B cell (primary cell): Measurements from ENCODE around the gene PPP1R13B. TPM values are rescaled to one million over a fixed set of nuclear protein-coding genes. Genes with fewer than 3 reads are reported as not detected.

ENCODE experiments used
- ATAC-seq: fragments of 200-7000 bp; cut with Tn5 transposase; one replicate; pipeline ENCODE4 v1.10.0; 2021; ENCODE audit warnings: low read depth, mild to moderate bottlenecking, moderate number of reproducible peaks, moderate library complexity
- CTCF ChIA-PET: fragments of 350-600 bp; sonication (Branson Sonifier 250); formaldehyde crosslinking; loops from one replicate; lab custom pipeline; 2021; ENCODE audit warnings: antibody characterized with exemption, inconsistent platforms; lab: Charles Lee
- POLR2A ChIA-PET: fragments of 350-600 bp; sonication (Branson Sonifier 250); formaldehyde crosslinking; loops from one replicate; lab custom pipeline; 2021; ENCODE audit warnings: antibody characterized with exemption; lab: Charles Lee
- DNase-seq: peaks from one replicate; pipeline ENCODE4 v3.0.0; 2013
- H2AFZ ChIP-seq: 2 replicates; pipeline ENCODE4 v1.6.1; 2012; ENCODE audit warnings: mild to moderate bottlenecking, low read depth, low read length; ENCODE audit not compliant: insufficient read depth, poor library complexity, severe bottlenecking
- H3K27ac ChIP-seq, 2 donors: 1 replicate in 1 of 2; 2 replicates in 1 of 2; pipeline ENCODE4 v1.5.1; 2012 to 2013; ENCODE audit warnings: low read length in 2 of 2, mild to moderate bottlenecking in 2 of 2, moderate library complexity in 1 of 2
- H3K27me3 ChIP-seq, 4 experiments: fragments of 200-600 bp in 1 of 4; sonication (generic) in 1 of 4; replicated peaks in 1 of 4; 1 replicate in 2 of 4; 2 replicates in 2 of 4; pipeline versions ENCODE4 v1.6.1 to v1.7.0; 2013 to 2016; ENCODE audit warnings: low read length in 3 of 4, mild to moderate bottlenecking in 2 of 4, mixed read lengths in 1 of 4, moderate library complexity in 1 of 4; ENCODE audit not compliant: insufficient read depth in 4 of 4, control insufficient read depth in 3 of 4; ENCODE audit errors: control extremely low read depth in 1 of 4
- H3K36me3 ChIP-seq, 2 experiments: replicated peaks in 1 of 2; 1 replicate in 1 of 2; 2 replicates in 1 of 2; pipeline versions ENCODE4 v1.6.1 to v1.7.1; 2013; ENCODE audit warnings: low read length in 1 of 2; ENCODE audit not compliant: insufficient read depth in 2 of 2, control insufficient read depth in 1 of 2; ENCODE audit errors: control extremely low read depth in 1 of 2, extremely low read depth in 1 of 2
- H3K4me1 ChIP-seq, 2 donors: fragments of 200-600 bp in 1 of 2; sonication (generic) in 1 of 2; 1 replicate in 1 of 2; 2 replicates in 1 of 2; pipeline versions ENCODE4 v1.5.1 to v1.6.1; 2013 to 2017; ENCODE audit warnings: low read length in 2 of 2; ENCODE audit not compliant: control insufficient read depth in 2 of 2, insufficient read depth in 2 of 2
- H3K4me2 ChIP-seq: replicated peaks from 2 replicates; pipeline ENCODE3; 2012; ENCODE audit warnings: mild to moderate bottlenecking, low read depth, low read length; ENCODE audit not compliant: poor library complexity, severe bottlenecking
- H3K4me3 ChIP-seq, 5 experiments: fragments of 200-600 bp in 1 of 5; sonication (generic) in 1 of 5; 1 replicate in 3 of 5; 2 replicates in 2 of 5; pipeline versions ENCODE4 v1.5.1 to v1.7.0; 2011 to 2016; ENCODE audit warnings: low read length in 4 of 5, mild to moderate bottlenecking in 4 of 5, low read depth in 2 of 5, control low read depth in 1 of 5, moderate library complexity in 1 of 5; ENCODE audit not compliant: insufficient read depth in 1 of 5; ENCODE audit errors: control extremely low read depth in 1 of 5, extremely low read depth in 1 of 5
- H3K79me2 ChIP-seq: fragments of 200-600 bp; sonication (generic); one replicate; pipeline ENCODE4 v1.6.0; 2016; ENCODE audit warnings: low read length; ENCODE audit not compliant: control insufficient read depth, insufficient read depth
- H3K9ac ChIP-seq: fragments of 200-600 bp; sonication (generic); 2 replicates; pipeline ENCODE4 v1.6.1; 2017; ENCODE audit warnings: mild to moderate bottlenecking, low read length, moderate library complexity
- H3K9me3 ChIP-seq, 3 donors: one replicate each; pipeline versions ENCODE4 v1.6.1 to v1.7.1; 2013; ENCODE audit warnings: low read length in 2 of 3; ENCODE audit not compliant: control insufficient read depth in 2 of 3, insufficient read depth in 1 of 3; ENCODE audit errors: control extremely low read depth in 1 of 3
- H4K20me1 ChIP-seq: 2 replicates; pipeline ENCODE4 v1.6.0; 2012; ENCODE audit warnings: mild to moderate bottlenecking, low read length; ENCODE audit not compliant: insufficient read depth, control insufficient read depth, poor library complexity, severe bottlenecking
- H3K27ac Mint-ChIP-seq: one replicate; pipeline ENCODE4 v1.8.0; 2021; ENCODE audit warnings: mixed read lengths
- H3K27me3 Mint-ChIP-seq: one replicate; pipeline ENCODE4 v1.8.0; 2021; ENCODE audit warnings: mixed read lengths
- H3K4me1 Mint-ChIP-seq: one replicate; pipeline ENCODE4 v1.8.0; 2021; ENCODE audit warnings: mixed read lengths
- H3K4me3 Mint-ChIP-seq: one replicate; pipeline ENCODE4 v1.8.0; 2021; ENCODE audit warnings: mixed read lengths
- H3K9me3 Mint-ChIP-seq: one replicate; pipeline ENCODE4 v1.8.0; 2022; ENCODE audit warnings: mixed read lengths; ENCODE audit not compliant: insufficient read depth
- CTCF ChIP-seq: fragments of 200-600 bp; IDR thresholded peaks from one replicate; pipeline ENCODE4 v1.8.0; 2022; ENCODE audit warnings: antibody characterized with exemption, mild to moderate bottlenecking
- EZH2 ChIP-seq: IDR thresholded peaks from 2 replicates; pipeline ENCODE4 v1.6.1; 2012; ENCODE audit warnings: borderline replicate concordance, low read depth, mild to moderate bottlenecking, moderate library complexity, low read length; ENCODE audit not compliant: insufficient read depth, poor library complexity, severe bottlenecking
- WGBS: methylation state at CpG from one replicate; pipeline ENCODE4 v1.1.5; 2013; ENCODE audit warnings: missing lambda C conversion rate; ENCODE audit not compliant: insufficient coverage; 5-methylcytosine and 5-hydroxymethylcytosine counted together
- intact Hi-C: fragments of 100-400 bp; cut with micrococcal nuclease; formaldehyde crosslinking; loops from one replicate; pipeline ENCODE4 v1.10.0; 2022
- polyA plus RNA-seq: library from polyadenylated mRNA; depleted of rRNA; stranded (reverse); fragments of >200 nt; gene quantifications from 2 replicates; pipeline ENCODE4 v1.2.3, GENCODE V29; 2012
- total RNA-seq, 2 donors: library from RNA; stranded (reverse); fragments of 120-200 nt in 1 of 2; gene quantifications; 1 replicate in 1 of 2; 2 replicates in 1 of 2; pipeline versions ENCODE4 v1.2.3 to v1.2.4, GENCODE V29; 2013 to 2022

The PPP1R13B gene
- total and polyA plus RNA-seq, 2 donors (not counting 1 experiment from before 2014, with no cell fraction given) = 10.1 to 27.7 TPM

DNA sequence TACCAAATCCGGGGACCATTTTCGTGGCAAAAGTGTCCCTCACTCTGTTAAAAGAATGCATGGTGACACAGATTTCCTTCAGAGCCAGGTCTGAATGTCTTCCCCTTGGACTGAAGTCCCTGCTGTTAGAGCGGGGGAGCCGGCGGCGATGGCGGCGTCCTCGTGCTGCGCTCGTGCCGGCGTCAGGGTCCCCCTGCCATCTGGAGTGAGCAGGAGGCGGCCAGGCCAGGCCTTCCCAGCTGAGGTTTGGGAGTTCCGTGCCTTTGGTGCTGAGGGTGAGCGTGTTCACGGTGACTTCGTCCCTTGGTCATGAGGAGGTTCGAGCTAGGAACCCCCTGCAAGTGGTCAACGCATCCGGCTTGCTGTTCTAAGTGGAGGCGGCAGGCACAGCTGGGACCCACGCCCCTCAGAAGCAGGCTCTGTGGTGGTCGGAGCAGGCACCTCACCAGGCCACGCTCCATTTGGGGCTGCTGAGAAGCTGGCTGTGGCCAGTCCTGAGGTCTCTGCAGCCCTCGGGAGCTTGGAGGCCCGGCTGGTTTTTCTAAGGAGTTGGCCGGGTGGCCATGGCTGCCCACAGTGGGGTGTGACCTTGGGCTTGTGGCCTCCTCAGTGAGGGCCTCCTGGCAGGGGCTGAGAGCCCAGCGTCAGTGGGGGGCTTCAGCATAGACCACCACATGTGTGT is 122.2 kb downstream of the PPP1R13B start:
- Histone ChIP-seq H3K36me3 (peaks cover 0 to 8% of the 10 kb centered on the region in 2 experiments), H2AFZ (no peak overlapping the region), H3K4me3 (no peak overlapping the region), H3K4me2 (no peak overlapping the region), H3K27ac (no peak overlapping the region), H3K4me1 (no peaks in the 10 kb centered on the region), H3K9ac (no peak overlapping the region), H3K9me3 (no peaks in the 10 kb centered on the region), H4K20me1 (peaks cover 13% of the 10 kb centered on the region), H3K27me3 (no peaks in the 10 kb centered on the region), H3K79me2 (peaks cover 10% of the 10 kb centered on the region)
- DNase-seq (no peak), ATAC-seq (no peak)
- Mint-ChIP-seq H3K27me3 (no peaks in the 10 kb centered on the region), H3K4me3 (no peak overlapping the region), H3K9me3 (no peaks in the 10 kb centered on the region), H3K4me1 (peaks cover under 1% of the 10 kb centered on the region), H3K27ac (no peak overlapping the region)
- TF ChIP-seq EZH2 (no peak), CTCF (no peak)
- 97% methylated on average over 29 of the region's 29 CpGs for WGBS
- POLR2A ChIA-PET = no interaction called here
- CTCF ChIA-PET = no interaction called here
- intact Hi-C loops = no loop called here

DNA sequence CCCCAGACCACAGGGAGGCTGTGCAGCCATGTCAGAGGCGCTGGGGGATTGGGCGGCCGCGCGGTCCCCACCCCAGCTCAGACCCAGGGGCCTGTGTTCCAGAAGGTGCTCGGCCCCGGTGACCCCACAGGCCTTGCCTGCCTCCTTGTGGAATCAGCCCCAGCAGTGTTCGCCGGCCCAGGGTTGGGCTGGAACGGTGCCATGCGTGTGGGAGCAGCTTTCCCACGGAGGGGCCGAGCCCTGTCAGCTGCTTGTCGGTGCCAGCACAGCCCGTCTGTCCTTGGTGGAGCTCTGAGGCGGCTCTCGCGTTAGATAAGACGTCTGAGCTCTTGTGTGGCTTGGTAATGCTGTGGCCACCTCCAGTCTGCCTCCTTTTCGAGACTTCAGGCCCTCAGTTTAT is 123.3 kb downstream of the PPP1R13B start:
- no peak overlapping the region for H3K9ac ChIP-seq
- no peaks in the 10 kb centered on the region for H3K4me1 ChIP-seq
- ChIA-PET CTCF (no interaction called here), POLR2A (no interaction called here)
- peaks cover 0 to 5% of the 10 kb centered on the region in 2 experiments for H3K36me3 ChIP-seq
- TF ChIP-seq EZH2 (no peak), CTCF (no peak)
- no peaks in the 10 kb centered on the region for H3K9me3 ChIP-seq
- WGBS = 83% methylated on average over 18 of the region's 20 CpGs
- Mint-ChIP-seq H3K9me3 (no peaks in the 10 kb centered on the region), H3K4me3 (no peak overlapping the region), H3K4me1 (peaks cover 4% of the 10 kb centered on the region), H3K27me3 (no peaks in the 10 kb centered on the region), H3K27ac (no peak overlapping the region)
- DNase-seq = no peak
- H3K4me3 ChIP-seq = no peak overlapping the region
- intact Hi-C loops = no loop called here
- no peak overlapping the region for H3K4me2 ChIP-seq
- no peak overlapping the region for H3K27ac ChIP-seq
- ATAC-seq = no peak
- peaks cover 19% of the 10 kb centered on the region for H4K20me1 ChIP-seq
- no peak overlapping the region for H2AFZ ChIP-seq
- H3K27me3 ChIP-seq = no peaks in the 10 kb centered on the region
- peaks cover 10% of the 10 kb centered on the region for H3K79me2 ChIP-seq
